Measurements from ENCODE around the gene TAF9B.
"Not testable (repeated sequence)": the region's sequence is repeated elsewhere in the genome, so short reads cannot be mapped to it uniquely, and the experiment has no call there.

The TAF9B gene, protein sequence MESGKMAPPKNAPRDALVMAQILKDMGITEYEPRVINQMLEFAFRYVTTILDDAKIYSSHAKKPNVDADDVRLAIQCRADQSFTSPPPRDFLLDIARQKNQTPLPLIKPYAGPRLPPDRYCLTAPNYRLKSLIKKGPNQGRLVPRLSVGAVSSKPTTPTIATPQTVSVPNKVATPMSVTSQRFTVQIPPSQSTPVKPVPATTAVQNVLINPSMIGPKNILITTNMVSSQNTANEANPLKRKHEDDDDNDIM

DNA sequence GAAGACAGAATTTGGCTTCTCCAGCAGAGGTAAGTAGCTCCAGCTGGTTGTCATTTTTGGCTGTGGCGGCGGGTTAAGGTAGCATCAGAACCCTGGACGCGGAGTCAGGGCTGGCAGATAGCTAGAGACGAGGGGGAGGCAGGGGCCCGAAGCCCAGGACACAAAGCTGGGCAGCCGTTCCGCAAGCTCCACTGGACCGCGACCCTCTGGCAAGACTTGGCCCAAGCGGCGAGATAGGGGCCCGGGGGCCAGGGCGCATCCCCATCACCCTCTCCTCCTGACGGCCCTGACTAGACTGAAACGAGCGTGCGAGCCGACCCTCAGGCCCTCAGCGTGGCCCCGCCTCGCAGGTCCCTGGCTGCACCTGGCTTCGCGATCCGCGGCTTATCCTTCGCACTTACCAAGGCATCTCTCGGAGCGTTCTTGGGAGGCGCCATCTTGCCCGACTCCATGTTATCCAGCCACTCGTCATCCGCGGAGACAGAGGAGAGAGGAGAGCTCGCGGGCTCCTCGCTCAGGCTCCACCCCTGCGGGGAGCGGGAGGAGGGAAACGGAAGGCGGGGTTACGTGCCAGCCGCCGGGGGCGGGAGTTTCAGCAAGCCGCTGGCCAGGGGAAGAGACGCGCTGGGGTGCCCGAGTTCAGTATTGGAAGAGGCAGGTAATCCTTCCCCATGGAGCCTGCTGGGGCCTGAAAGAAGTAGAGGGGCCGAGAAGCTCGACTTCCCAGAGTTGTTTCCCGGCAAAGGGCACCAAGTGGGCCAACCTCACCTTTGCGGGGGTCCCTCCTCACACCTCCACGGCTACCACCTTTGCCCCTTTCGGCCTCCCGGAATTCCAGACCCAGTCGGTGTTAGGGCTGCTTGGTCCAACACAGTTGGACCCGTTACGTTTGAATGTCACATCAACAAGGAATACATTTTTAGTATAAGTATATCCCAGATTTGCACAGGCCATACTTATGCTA lies at the start of gene TAF9B:
Gene TAF9B, minus strand, starts transcription at position 491 of the 964 bp plus-strand sequence. Its CDS starts 39 bp downstream, at position 452.
- peak; percentile 79 for DNase-seq (ENCODE audit: low spot score)

DNA sequence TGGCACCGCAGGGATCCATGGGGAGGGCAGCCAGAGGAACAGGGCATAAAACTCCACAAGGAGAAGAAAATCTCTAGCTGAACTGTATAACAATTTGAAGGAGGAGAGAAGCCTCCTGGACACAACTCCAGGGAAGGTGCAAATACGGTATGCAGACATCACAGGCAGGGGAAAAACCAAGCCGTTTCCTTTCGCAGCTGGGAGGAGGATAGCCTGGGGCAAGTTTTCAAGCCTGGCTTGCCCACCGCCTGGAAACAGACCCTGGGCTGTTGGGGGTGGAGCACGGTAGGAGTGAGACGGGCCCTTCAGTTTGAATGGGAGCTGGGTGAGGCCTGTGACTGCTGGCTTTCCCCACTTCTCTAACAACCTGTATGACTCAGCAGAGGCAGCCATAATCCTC lies 43.4 kb upstream of the TAF9B start:
- DNase-seq (ENCODE audit: low spot score): no peak

DNA sequence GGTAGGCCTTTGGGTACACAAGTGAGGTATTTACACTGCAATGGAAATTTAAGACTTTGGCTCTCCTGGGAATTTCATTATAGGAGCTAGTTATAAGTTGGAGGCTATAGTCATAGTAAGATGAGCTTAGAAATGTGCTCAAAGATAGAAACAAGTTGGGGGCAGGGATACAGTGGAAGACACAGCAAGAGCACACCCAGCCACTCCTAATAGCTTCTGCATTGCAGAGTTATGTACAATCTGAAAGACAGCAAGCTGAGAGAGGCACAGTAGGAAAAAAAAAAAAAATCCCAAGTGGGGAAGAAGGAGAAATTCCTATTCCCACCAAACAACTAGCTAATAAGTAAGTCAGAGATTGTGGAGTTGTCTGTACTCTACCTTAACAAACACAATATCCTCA lies 41.9 kb upstream of the TAF9B start:
- DNase-seq (ENCODE audit: low spot score): no peak

DNA sequence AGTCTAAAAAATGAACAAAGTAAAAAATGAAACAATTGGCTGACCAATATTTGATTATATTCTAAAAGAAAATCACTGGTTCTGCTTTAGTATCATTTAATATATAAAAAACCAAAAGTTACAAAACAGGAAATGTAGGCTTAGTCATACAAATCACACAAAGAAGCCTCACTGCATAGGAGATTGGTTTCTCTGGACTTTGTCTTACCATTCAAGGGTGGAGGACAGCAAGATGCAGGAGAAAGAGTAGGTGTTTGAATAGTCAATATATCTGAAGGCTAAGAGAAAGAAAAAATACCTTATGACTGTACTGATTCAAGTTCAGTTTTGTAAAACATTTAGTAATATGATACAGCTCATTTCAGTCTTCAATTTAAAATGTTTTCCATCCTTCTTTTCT lies 28.6 kb upstream of the TAF9B start:
- no peak for DNase-seq (ENCODE audit: low spot score)

DNA sequence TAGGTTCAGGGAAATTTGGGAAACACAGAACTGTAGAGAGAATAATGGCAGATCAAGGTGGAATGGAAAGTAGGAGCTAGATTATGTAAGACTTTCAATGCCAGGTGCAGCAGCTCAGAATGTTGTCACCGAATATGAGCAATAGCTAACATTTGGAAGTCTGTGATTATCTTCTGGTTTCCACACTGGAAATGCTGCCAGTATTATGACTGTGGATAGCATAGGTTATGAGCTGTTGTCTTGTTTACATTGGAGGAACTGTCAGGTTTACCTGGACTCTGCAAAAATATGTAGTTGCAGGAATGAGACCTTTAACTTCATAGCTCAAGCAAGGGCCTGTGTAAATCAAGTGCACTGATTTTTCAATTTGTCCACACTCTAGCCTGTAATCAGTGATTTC lies 26.0 kb upstream of the TAF9B start:
- no peak for DNase-seq (ENCODE audit: low spot score)

DNA sequence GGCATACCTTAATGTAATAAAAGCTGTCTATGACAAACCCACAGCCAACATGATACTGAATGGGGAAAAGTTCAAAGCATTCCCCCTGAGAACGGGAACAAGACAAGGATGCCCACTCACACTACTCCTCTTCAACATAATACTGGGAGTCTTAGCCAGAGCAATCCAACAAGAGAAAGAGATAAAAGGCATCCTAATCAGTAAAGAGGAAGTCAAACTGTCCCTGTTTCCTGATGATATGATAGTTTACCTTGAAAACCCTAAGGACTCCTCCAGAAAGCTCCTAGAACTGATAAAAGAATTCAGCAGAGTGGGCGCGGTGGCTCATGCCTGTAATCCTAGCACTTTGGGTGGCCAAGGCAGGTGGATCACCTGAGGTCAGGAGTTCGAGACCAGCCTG lies 23.7 kb upstream of the TAF9B start:
- DNase-seq (ENCODE audit: low spot score): not testable (repeated sequence)

DNA sequence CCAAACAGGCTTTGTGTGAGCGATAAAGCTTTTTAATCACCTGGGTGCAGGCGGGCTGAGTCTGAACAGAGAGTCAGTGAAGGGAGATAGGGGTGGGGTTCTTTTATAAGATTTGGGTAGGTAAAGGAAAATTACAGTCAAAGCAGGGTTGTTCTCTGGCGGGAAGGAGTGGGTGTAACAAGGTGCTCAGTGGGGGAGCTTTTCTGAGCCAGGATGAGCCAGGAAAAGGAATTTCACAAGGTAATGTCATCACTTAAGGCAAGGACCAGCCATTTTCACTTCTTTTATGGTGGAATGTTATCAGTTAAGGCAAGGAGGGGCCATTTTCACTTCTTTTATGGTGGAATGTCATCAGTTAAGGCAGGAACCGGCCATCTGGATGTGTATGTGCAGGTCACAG lies 21.3 kb upstream of the TAF9B start:
- not testable (repeated sequence) for DNase-seq (ENCODE audit: low spot score)

DNA sequence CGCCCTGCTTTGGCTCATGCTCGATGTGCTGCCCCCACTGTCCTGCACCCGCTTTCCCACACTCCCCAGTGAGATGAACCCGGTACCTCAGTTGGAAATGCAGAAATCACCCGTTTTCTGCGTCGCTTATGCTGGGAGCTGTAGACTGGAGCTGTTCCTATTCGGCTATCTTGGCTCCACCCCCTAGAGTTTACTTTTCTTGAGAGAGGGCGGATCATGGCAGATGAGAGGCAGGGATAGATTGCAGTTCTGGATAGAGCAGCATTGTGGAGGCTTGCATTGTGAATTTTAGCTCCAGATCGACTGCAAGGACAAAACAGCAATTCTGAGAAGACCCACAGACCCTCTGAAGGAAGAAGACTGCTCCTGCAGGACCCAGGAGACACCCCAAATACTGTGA lies 18.4 kb upstream of the TAF9B start:
- not testable (repeated sequence) for DNase-seq (ENCODE audit: low spot score)

DNA sequence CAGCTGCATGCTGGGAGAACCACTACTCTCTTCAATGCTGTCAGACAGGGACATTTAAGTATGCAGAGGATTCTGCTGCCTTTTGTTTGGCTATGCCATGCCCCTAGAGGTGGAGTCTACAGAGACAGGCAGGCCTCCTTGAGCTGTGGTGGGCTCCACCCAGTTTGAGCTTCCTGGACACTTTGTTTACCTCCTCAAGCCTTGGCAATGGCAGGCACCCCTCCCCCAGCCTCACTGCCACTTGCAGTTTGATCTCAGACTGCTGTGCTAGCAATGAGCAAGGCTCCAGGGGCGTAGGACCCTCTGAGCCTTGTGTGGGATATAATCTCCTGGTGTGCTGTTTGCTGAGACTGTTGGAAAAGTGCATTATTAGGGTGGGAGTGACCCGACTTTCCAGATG lies 17.9 kb upstream of the TAF9B start:
- not testable (repeated sequence) for DNase-seq (ENCODE audit: low spot score)

DNA sequence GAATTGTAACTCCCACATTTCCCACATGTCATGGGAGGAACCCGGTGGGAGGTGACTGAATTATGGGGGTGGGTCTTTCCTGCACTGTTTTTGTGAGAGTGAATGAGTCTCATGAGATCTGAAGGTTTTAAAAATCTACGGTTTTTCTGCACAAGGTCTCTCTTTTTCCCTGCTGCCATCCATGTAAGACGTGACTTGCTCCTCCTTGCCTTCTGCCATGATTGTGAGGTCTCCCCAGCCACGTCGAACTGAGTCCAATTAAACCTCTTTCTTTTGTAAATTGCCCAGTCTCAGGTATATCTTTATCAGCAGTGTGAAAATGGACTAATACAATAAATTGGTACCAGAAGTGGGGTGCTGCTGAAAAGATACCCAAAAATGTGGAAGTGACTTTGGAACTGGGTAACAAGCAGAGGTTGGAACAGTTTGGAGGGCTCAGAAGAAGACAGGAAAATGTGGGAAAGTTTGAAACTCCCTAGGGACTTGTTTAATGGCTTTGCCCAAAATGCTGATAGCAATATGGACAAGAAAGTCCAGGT lies 7.6 kb upstream of the TAF9B start:
- DNase-seq (ENCODE audit: low spot score): not testable (repeated sequence)

DNA sequence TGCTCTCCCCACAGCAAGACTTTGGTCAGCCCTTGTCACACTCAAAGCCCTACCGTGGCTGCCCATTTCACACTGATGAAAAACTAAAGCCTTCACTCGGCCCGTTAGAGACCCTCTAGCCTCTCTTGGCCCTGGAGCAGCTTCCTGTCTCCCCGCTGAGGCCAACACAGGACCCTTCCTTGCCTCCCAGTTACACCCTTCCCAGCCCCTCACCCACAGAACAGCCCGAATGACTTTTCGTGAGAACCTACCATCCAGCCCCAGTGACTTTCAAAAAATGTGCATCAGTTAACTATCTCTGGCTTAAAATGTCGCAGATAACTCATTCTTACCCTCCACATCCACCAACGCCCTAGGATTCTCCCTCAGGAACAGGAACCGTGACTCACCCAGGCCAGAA lies 756 bp upstream of the TAF9B start:
- no peak for DNase-seq (ENCODE audit: low spot score)

DNA sequence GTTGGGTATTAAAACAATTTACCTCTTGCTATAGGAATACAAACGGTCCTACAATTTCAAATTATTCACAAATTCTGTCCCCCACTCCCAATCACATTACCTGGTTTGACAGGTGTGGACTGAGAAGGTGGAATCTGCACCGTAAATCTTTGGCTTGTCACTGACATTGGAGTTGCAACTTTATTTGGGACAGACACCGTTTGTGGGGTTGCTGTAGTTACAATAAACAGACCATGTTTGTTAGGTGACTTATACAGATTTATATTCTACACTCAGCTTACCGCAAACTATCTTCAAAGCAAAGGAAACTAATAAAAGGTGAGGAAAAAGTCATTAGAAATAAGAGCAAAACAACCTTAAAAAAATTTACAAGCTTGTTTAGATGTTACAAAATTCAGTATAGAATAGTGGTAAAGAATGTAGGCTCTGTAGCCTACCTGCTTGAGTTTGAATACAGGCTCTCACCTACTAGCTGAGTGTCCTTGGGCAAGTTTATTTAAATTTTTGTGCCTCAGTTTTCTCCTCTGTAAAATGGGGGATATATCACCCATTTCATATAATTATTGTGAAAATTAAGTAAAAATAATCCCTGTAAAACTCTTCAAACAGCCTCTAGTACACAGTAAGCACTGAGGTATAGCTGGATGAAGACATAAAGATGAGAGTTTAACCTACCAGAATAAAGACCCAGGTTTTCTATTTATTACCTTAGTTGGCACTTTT lies 6.1 kb downstream of the TAF9B start:
- no peak for DNase-seq (ENCODE audit: low spot score)

DNA sequence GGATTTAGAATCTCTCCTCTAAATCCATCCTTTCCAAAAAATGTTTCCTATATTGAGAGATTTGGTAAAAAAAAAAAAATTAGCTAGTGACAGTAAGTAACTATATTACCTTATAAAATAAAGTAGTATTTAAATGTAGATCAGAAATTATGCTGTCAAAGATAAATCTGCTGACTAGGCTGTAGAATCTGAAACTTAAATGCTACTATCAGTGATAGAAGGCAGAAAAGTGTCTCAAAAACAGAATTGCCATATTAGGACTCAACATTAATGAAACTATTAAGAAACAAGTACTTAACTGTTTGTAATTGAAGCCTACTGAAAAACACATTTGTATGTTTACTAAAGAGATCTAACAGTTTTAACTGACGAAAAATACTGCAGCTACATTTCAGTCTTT lies 8.3 kb downstream of the TAF9B start:
- no peak for DNase-seq (ENCODE audit: low spot score)

DNA sequence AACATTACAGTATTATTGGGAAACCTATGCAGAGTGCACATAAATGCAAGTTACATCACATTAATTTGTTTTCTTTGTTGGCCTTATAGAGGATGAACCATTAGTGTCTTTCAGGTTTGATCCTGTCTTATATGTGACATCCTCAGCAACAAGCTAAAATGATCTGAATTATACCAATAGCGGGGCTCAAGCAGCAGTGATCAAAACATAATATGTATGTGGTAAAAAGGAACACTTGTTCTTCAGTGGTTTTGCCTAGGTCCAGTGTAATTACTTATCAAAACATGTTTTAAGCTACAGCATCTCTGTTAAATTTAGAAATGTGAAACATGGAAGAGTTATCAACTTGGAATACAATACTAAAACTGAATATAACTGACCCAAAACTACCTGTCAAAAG lies 9.1 kb downstream of the TAF9B start:
- no peak for DNase-seq (ENCODE audit: low spot score)

DNA sequence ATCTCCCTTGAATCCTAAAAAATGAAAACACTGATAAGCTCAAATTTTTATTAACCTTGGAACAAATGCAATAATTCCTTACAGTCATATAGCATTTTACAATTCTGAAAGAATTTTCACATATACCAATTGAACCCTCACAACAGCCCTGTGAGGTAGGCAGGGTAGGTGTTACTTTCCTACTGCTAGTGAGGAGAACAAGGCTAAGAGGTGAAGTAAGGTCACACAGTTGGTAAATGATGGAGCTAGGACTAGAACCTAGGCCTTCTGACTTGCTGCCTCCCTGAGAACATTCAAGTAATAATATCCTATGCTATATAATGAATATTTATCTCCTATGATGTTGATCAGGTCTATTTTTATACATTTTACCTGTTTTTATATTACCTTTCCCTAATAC lies 9.7 kb downstream of the TAF9B start:
- no peak for DNase-seq (ENCODE audit: low spot score)

DNA sequence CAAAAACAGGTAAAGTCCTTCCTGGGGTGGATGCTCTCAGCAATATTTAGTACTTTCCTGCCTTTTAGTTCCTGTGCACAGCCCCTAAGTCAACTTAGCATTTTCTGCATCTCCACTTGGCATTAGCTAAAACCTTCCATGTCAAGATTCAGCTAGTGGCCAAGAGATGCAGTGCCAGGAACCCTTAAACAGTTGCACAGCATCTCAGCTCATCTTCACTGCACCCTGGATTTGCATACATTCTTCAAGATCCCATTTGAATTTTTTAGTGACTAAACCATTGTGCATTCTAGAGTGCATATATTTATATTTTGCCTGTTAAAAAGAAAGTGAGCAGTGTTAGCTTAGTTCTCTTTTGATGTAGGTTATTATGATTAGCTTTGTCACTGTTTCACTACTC lies 13.7 kb downstream of the TAF9B start:
- not testable (repeated sequence) for DNase-seq (ENCODE audit: low spot score)

DNA sequence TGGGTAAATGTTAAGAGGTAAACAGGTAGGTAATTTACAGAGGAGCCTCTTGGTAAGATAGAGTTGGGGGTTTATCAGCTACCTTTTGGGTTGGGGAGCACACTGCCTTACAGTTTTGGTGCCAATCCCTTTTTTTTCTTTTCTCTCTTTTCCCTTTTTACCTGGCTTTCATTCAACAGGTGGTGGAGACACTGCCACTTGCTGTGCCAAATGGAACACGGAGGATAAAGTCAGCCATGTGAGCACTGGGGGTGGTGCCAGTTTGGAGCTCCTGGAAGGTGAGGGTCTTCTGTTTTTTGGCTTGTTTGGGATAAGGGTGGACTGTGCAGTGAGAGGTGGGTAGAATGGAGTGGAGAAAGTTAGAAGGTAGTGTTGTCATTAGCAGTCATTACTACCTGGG lies 14.3 kb downstream of the TAF9B start:
- DNase-seq (ENCODE audit: low spot score): no peak

DNA sequence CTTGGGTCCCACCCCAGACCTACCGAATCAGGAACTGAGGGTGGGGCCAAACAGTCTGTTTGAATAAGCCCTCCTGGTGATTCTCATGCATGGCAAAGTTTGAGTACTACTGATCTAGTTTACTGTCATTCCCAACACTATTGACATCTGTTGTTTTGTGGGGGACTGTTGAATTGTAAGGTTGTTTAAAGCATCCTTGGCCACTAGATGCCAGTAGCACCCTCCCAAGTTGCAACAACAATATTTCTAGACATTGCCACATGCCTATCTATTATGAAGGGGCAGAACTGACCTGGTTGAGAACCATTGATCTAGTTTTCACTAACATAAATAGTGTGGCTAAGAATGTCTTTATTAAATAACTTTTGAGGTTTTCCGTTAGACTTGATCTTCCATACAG lies 15.1 kb downstream of the TAF9B start:
- no peak for DNase-seq (ENCODE audit: low spot score)

DNA sequence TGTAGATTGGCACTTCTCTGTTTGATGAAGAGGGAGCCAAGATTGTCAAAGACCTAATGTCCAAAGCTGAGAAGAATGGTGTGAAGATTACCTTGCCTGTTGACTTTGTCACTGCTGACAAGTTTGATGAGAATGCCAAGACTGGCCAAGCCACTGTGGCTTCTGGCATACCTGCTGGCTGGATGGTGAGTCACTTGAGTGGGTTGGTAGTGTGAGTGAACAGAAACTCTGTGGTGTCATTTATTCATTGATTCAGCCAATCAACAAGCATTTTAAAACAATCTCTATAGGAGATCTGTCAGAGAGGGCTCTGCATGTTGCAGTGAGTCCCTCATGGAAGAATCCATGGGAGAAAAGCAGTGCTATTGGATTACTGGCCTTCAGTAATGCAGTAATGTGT lies 16.3 kb downstream of the TAF9B start:
- no peak for DNase-seq (ENCODE audit: low spot score)

DNA sequence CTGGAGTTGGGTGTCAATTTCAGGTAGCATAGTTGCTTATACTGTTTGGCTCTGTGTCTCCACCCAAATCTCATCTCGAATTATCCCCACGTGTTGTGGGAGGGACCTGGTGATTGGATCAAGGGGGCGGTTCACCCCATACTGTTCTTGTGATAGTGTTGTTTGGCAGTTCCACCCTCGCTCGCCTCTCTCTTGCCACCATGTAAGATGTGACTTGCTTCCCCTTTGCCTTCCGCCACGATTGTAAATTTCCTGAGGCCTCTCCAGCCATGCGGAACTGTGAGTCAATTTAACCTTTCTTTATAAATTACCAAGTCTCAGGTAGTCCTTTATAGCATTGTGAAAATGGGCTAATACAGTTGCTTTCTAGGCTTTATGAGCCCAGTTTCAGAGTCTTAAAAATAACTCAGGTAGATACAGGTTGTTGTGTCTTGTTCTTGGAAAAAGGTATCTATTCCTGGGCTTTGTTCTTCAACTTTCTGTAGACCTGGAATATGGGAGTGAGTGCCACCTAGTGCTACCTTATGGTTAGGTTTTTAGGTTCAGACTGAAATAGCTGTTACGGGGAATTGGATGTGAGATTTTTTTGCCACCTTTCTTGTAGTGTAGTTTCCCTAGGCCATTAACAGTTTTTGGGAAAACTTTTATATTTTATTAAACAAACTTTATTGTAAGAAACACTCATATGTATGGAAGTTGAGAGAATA lies 19.8 kb downstream of the TAF9B start:
- DNase-seq (ENCODE audit: low spot score): no peak

DNA sequence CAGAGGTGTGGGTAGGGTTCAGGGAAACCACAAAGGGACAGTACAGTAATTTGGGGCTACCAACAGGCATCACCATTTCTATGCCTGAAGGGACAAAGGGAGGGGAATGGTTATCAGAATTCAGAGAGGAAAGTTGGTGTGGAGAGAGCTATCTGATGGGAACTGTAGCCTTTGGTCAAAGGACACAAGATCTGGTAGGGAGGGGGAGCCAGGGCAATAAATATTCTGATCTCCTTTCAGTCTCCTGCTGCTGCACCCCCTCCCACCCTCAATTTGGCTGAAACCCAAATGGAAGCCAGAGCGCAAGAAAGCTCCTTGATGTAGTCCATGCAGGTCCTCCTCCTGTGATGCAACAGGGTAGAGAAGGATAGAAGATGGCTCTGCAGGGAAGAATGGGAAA lies 20.8 kb downstream of the TAF9B start:
- no peak for DNase-seq (ENCODE audit: low spot score)

DNA sequence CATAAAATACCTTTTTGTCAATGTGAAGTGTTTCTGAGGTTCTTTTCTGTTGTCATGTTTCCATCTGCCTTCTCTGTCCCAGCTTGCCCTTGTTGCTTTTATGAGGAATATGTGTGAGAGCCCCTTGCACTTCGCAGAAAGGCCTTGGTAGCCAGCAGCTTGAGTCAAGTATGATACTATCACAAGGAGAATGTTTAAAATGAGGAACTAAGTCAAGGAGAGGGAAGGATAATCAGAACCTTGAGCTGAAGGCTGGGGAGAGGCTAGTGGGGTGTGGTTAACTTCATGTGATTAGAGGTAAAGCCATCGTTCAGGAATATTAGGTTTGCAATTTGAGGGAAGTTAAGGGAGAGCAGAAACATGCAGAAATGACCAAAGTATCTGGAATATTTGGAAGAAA lies 22.7 kb downstream of the TAF9B start:
- DNase-seq (ENCODE audit: low spot score): no peak
